ENCODE results near the gene MAML3.

Gene MAML3

DNA sequence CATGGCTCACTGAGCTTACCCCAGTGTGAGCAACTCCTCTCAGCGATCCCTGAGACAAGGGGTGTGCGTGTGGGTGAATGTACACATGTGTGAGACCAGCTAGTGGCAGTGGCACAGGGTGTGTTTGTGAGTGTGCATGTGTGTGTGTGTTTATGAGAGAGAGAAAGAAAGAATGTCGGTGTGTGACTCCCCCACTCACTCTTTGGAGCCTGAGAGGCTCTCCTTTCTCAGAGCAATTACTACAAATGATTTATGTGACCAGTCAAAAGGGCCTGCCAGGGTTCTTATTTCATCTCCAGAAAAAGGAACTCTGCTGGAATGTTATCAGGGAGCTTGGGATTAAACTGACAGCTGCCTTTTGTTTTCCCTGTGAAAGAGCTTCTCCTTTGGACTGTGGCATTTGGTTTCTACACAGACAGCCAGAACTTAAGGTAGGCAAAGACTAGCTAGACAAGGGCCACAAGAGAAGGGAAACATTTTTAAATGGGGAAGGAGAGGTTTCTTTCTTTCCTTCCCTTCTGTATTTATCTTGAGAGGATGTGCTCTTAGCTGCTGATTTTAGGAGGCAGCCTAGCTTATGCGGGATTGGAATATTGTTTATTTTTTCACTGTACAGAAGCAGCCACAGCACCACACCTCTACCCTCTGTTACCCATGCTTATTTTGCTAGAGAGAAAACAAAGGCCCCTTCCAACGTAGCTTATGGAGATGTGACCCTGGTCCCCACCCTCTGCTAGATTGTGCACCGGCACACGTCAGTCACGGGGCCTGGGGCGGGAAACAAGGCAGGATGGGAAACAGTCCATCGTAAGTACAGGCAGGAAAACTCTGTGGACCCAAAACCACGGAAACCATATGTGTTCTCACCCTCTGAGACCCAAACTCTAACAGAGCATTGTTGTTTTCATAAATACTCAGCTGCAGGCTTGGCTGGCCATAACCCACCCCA is 344.9 kb downstream of the MAML3 start:
- no peak for DNase-seq
- intact Hi-C loops (cut with DNase I): no loop called here

DNA sequence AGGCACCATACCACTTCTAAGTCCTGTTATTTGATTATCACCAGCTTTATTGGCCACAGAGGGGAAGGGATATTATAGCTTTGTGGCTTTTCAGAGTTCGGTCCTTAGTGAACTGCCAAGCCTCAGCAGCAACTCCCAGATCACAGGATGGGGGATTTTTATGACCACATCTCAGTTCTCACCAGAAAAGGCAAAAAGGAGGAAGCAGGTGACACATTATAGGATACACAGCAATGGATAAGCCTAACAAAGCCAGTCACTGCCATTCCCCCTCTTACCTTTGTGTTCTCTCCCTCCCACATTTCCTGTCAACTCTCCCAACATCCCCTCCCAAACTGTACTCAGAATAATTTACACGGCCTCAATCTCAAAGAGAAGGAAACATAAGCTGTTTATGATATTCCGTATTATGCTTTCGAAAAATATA is 345.6 kb downstream of the MAML3 start:
- intact Hi-C loops (cut with DNase I): no loop called here
- DNase-seq: no peak

DNA sequence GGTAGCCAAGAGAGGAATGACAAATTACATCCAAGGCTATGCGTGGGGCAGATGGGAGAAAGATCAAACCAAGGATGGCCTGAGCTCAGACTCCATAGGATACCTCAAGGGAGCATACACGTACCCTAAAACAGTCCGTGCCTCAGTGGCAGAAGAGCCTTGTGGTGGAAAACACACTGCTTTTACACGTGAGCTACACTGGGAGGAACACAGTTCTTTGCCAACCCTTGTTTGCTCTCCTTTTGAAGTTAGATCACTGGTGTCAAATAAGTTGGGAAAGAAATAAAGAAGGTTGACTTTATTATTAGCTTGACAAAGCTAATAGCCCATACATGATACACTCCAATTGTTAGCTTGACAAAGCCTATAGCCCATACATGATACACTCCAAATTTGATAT is 346.5 kb downstream of the MAML3 start:
- DNase-seq: no peak
- intact Hi-C loops (cut with DNase I): no loop called here

DNA sequence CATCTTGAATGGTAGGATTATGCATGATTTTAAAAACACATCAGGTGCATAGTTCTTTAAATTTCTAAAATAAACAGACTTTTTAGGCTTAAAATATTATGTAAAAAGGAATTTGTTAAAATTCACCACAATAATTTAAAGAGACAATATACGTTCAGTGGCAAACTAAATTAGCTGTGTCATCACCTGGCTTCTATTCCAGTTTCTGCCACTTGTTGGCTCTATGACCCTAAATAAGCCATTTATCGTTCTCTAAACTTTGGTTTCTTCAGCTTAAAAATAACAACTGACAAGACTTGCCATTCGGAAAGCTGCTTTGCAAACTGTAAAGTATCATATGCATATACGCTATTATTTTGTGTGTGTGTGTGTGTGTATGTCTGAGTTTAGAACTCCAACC is 347.1 kb downstream of the MAML3 start:
- no peak for DNase-seq
- intact Hi-C loops (cut with DNase I): no loop called here

DNA sequence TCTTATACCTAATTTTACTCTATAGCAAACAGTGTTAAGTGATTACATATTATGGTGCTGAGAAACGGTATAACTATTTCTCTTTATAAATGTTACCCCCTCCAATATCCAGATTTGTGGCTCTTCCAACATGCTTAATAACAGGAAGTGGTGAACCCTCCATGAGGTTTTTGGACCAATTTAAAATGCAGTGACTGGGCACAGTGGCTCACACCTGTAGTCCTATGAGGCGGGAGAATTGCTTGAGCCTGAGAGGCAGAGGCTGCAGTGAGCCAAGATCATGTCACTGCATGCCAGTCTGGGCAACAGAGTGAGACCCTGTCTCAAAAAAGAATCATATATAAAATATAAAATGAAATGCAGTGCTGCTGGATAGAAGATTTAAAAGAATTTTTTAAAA is 351.1 kb downstream of the MAML3 start:
- intact Hi-C loops (cut with DNase I): no loop called here
- no peak for DNase-seq

DNA sequence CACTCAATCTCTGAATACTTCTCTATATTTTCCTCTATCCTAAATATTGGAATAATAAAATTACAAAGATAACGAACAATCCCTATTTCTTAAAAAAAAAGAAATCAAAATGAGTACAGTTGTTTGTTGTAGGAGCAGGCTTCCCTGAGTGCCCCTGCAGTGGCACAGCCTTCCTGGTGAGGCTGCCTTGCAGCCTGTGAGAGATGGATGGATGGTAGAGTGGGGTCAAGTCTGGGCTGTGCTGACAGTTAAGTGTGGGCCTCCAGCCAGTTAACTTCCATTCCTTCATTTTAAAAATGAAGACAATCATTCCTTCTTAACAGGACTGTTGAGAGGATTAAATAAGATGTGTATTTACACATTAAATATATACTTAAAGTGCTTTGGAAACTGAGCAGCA is 351.5 kb downstream of the MAML3 start:
- intact Hi-C loops (cut with DNase I): no loop called here
- DNase-seq: no peak

DNA sequence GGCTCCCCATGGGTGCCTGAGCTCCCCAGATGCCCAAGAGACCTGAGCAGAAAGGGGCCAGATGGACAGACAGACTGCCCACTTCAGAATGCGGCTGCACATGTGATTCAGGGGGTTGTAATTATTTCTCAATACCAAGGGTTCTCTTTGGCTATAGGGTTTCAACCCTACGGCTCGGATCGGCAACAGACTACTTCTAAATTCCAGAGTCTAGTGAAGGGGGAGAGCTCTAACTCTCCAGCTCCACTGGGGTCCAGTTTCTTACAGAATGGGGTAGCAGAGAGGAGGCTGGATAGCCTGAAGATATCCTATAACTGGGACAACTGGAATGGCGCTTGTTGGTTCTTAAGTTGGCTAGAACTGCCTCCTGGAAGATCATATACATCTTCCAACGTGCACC is 352.1 kb downstream of the MAML3 start:
- intact Hi-C loops (cut with DNase I): no loop called here

DNA sequence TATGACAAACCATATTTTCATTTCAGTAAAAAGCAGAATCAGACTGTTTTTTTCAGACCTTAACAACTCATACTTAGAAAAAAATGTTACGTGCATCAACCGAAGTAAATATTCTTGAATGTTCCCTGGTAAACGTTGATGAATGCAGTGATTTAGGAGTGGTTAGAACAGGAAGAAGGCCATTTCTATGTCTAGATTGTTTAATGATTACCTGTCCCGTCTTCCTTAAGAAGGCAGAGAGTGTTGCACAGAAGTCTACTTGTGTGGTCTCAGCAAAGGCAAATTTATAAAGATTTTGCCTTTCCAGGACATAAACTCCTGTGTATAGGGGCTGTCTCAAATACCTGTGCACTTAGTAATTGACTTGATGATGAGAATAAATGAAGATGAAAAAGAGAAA is 353.9 kb downstream of the MAML3 start:
- intact Hi-C loops (cut with DNase I): no loop called here
- no peak for DNase-seq

More for the DNA sequence above, 352.1 kb downstream of the MAML3 start:
- DNase-seq: no peak

DNA sequence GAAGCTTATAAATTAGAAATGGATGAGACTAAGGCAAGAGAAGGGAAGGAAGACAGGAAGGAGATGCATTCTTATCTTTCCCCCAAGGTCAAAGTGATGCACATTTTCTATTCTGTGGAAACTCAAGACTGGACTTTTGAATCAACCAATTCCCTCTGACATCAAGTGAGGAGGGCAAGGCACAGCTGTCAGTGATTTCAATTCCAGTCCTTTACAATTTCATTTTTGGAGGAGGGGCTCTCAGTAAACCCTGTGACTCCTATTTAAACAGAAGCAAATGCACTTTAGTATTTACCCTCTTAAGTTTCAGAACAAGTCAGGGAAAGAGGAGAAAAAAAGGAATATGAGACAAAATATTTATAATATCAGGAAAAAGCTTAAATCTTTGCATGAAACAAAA is 354.4 kb downstream of the MAML3 start:
- intact Hi-C loops (cut with DNase I): no loop called here
- no peak for DNase-seq

DNA sequence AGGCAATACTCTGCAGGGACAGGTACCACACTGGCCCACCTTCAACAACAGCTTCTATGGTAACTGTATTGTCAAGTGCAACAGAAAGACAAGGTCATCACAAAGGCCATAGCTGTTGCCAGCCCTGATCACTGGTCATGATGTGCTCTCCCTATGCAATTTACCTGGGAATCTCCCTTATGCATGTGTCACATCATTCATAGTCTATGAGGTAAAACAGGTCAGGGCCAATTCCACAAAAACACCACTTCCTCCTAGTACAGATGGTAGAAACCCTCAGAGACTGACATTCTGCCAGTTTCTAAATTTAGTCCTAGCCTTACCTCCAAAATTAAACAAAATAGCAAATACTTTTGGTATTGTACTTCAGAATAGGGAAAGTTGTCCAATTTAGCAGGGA is 355.5 kb downstream of the MAML3 start:
- no peak for DNase-seq
- intact Hi-C loops (cut with DNase I): no loop called here

DNA sequence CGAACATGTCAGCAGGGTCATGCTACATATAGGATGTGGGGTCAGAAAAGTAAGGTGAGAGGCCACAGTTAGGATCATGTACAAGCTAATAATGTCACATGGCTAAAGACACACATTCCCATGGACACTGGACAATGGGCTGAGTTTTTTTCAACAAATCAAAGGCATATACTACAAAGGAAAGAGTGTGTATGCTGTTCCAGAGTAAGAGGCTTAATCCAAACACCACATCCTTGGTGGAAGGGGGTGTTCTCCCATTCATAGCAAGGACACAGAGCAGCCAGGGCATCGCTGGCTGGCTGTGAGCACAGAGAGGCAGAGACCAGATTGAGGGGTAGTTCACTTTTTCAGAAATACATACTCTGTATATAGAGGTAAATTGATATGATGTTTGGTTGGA is 356.7 kb downstream of the MAML3 start:
- intact Hi-C loops (cut with DNase I): no loop called here
- no peak for DNase-seq

DNA sequence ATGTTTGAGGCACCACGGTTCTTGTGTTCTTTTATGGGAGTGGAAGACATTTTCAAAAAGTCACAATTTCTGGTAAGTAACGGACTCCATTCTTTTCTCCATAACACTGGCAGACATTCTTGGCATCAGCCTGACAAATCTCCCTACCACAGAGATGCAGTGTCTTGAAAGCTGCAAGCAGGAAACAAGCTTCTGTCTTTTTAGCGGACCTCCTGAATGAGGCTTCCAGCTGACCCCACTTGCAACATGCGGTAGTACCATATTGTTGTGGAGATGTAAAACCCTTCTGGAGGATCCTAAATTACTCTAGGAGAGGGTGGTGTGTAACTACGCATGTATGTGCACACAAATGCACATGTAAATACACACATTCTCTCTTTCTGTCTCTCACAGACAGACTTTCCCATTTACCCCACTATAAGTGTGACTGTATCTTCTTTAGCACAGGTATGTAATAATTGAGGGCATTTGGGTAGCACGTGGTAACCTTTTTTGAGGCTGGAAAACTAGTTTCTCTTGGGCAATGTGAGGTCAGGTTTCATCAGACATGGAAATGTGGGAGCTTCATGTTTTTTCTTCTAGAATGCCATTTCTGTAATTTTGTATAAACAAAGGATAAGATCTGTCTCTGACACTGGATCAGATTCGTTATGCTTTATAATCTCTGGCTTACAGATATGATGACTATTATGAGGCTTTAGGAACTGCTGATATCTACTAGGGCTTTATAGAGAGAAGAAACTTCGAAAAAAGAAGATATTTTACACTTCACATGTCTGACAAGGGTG is 358.3 kb downstream of the MAML3 start:
- no peak for DNase-seq
- intact Hi-C loops (cut with DNase I): no loop called here

DNA sequence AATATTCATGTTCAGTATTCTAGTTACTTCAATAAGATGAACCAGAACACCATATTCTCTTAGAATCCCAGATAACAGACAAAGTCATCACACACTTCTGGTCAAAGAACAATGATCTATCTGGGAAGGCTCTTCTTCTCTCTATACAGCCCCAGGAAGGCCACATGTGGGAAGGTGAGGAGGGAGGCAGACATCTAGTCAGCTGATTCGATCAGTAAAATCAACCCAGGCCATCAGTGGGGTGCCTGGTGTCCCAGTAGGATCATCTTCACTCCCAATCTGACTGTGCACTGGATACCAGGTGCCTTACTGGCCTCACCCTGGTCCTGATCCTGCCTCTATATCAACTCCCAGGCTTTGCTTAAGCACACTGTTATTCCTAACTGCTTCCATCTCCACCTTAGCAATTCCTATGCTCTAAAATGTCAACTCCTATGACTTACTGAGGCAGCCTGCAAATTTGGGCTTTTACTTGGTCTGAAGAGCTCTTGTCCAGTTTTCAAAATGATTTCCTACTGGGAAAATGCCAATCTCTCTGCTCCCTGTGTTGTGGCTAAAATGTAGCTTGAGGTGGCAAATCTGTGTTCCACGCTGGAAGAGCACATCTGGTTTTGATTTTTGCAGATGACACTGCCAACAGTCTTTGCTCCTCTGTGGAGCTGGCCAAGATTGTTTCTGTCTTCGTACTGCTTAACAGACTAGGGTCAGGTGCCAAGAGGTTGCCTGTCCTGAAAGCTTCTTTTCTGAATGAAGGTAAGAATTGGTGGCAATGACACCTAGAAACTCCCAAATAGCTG is 359.6 kb downstream of the MAML3 start:
- no peak for DNase-seq
- intact Hi-C loops (cut with DNase I): no loop called here

DNA sequence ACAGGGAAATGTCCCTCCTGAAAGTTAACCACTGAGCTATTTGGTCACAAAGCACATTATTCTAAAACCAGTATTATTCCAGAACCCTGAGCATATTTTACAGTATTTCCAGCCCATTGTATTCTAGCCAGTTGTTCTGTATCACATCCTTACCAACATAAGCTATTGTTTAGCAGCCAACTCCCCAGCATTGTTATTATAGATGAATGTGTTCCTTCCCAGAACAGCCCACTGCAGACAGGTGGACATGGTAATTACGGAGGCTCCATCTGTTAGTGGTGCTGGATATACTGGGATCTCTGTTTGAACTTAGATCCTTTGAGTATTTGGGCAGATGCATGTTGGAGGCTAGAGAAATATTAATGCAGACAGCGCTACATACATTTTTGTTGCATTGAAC is 362.3 kb downstream of the MAML3 start:
- DNase-seq: no peak
- intact Hi-C loops (cut with DNase I): no loop called here

DNA sequence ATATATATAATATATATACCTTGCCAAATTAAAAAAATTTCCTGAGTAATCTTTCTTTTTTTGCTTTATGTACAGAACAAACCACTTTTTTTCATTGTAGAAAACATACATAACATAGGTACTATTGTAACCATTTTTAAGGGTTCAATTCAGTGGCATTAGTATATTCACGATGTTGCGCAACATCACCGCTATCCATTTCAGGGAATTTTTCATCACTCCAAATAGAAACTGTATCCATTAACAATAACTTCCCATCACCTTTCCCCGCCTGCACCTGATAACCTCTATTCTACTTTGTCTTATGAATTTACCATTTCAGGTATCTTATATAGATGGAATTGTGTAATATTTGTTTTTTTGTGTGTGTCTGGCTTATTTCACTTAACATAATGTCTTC is 363.7 kb downstream of the MAML3 start:
- no peak for DNase-seq
- intact Hi-C loops (cut with DNase I): no loop called here

DNA sequence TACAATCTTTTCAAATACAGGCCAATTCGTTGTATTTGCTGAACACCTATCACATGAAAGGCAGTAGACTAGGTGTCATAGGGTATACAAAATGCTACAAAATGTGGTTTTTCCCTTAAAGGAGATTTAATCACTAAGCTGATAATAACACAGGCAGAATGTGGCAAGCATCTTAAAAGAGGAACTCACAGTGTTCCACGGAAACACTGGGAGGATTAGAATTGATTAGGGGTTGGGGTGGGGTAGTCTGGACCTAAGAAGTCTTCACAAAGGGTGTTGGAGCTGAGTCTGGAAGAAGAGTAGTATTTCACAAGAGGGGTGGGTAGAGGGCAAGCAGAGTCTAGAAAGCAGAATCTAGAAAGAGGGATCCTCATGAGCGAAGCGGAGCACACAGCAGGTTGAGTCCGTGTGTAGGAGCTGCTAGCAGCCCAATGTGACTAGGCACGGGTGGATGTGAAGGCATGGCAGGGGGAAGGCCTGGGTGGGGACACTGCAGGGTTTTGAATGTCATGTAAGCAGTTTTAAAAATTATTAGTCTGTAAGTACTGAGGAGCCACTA is 364.8 kb downstream of the MAML3 start:
- no peak for DNase-seq
- intact Hi-C loops (cut with DNase I): no loop called here

DNA sequence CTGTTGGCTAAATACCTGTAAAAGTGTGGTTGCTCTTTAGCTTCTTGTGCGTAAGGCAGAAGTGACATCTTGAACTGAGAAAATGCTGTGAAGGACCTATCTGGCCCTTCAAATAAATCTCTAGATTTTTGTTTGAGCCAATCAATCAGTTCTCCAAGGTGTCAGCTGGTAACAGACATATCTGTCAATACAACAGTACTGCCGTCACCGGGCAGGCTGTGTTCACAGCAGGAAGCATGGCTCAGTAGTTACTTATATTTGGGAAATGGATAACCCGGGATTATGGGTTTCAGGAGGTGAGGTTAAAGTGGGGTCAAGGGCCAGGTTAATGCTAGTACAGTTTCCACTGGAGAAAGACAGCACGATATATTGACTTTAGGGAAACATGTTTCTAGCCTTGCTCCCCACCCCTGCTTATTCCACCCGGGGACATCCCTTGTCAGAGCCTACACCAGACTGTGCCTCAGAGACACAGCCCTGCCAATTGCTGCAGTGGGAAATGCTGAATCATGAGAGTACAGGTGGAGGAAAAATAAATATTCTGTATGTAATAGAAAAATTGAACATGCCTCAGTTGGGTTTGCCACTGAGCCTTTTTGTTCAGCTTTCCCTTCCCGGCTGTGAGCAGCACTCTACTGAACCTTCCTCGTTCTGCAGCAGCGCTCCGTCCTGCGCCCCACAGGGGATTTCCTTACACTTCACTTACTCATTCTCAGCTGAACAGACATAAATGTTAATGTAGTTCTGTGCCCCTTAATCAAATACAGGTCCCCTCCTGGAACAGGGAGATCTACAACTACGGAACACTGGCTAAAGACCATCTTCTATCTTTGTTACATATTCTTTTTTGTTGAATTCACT is 367.3 kb downstream of the MAML3 start:
- intact Hi-C loops (cut with DNase I): no loop called here
- DNase-seq: no peak

DNA sequence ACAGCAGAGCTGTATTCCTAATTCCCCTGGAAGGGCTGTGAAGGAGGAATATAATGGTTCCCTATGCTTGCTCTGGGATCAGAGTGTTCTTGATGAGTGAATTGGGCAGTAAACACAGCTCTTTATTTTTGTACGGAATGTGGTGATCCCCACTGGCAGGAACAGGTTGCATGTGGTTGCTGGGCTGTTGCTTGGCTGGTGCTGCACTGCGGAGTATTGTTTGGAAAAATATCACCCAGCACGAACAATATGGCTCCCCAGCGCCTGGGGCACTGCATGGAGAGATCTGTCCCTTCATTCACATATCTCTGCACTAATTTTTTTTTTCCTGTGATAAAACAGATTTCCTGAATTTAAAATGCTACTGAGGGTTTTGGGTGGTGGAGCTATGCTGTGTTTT is 368.6 kb downstream of the MAML3 start:
- DNase-seq: peak in 1 of 10 donors; percentile 20
- intact Hi-C loops (cut with DNase I): no loop called here

DNA sequence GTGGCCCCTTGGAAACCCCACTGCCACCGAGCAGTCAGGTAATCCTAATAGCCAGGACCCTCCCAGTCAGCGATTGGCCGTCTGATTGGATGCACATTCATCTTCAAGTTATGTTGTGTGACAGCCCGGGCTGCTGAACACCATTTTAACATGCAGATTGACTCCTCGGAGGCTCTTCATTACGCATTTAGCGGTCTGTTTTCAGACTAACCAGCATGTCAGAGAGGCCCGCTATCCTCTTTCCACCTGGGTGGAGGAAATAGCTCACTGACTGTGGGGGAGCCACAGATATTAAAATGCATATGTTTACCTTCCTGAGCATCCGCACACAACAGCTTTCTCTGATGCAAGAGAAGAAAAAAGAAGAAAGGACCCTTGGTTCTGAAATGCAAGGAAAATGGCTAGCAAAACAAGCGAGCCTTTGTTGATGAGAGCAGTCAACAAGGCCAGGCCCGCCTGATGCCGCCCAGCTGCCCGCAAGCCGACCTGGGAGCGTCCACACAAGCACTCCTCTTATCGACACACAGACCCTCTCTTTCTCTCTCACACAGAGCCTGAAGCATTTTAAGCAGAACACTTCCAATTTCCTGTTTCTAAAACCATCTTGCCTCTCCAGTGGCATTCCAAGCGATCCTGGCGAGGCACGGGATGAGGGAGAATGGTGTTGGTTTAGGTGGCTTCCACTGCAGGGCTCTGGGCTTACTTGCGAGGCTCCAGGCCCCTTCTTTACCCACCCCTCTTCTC is 370.1 kb downstream of the MAML3 start:
- peak in 5 of 10 donors; percentile 49 to 94 (median 64) for DNase-seq
- intact Hi-C loops (cut with DNase I): no loop called here

Data from posterior cingulate gyrus (tissue), 11 donors.